Activated B cell treated with CpG ODN at 0.5 μM for 24 hours (primary cell): ENCODE data around the gene HMX3. TPM values are rescaled to one million over a fixed set of nuclear protein-coding genes. Genes with fewer than 3 reads are reported as not detected.

Experiments used
- ATAC-seq: fragments of 200-7000 bp; cut with Tn5 transposase; one replicate; pipeline ENCODE4 v1.10.0; 2021; ENCODE audit warnings: low read depth, mild to moderate bottlenecking, moderate library complexity
- CTCF ChIA-PET: fragments of 350-600 bp; sonication (Branson Sonifier 250); formaldehyde crosslinking; loops from one replicate; lab custom pipeline; 2021; ENCODE audit warnings: antibody characterized with exemption; lab: Charles Lee
- POLR2A ChIA-PET: fragments of 350-600 bp; sonication (Branson Sonifier 250); formaldehyde crosslinking; loops from one replicate; lab custom pipeline; 2021; ENCODE audit warnings: antibody characterized with exemption; lab: Charles Lee
- DNase-seq: peaks from one replicate; pipeline ENCODE4 v3.0.0; 2022
- H3K27ac Mint-ChIP-seq: one replicate; pipeline ENCODE4 v1.8.0; 2020; ENCODE audit warnings: mixed read lengths
- H3K27me3 Mint-ChIP-seq: one replicate; pipeline ENCODE4 v1.8.0; 2021; ENCODE audit warnings: mixed read lengths
- H3K36me3 Mint-ChIP-seq: one replicate; pipeline ENCODE4 v1.8.0; 2021; ENCODE audit warnings: low read depth, mixed read lengths
- H3K4me1 Mint-ChIP-seq: one replicate; pipeline ENCODE4 v1.8.0; 2021; ENCODE audit warnings: mixed read lengths
- H3K4me3 Mint-ChIP-seq: one replicate; pipeline ENCODE4 v1.8.0; 2020; ENCODE audit warnings: mild to moderate bottlenecking, mixed read lengths
- H3K9me3 Mint-ChIP-seq: one replicate; pipeline ENCODE4 v1.8.0; 2020; ENCODE audit warnings: mixed read lengths
- intact Hi-C: fragments of 100-400 bp; cut with micrococcal nuclease; formaldehyde crosslinking; loops from one replicate; pipeline ENCODE4 v1.15.1; 2024
- total RNA-seq: library from RNA; stranded (reverse); gene quantifications from 2 replicates; pipeline ENCODE4 v1.2.3, GENCODE V29; 2022
- TF ChIP-seq, protein P1 (sequence below): fragments of 200-600 bp; IDR thresholded peaks from one replicate; pipeline ENCODE4 v1.8.0; 2022; ENCODE audit warnings: antibody characterized with exemption, mild to moderate bottlenecking

HMX3 gene
- total RNA-seq, 1 donor from 2014 or later, result not detected

DNA sequence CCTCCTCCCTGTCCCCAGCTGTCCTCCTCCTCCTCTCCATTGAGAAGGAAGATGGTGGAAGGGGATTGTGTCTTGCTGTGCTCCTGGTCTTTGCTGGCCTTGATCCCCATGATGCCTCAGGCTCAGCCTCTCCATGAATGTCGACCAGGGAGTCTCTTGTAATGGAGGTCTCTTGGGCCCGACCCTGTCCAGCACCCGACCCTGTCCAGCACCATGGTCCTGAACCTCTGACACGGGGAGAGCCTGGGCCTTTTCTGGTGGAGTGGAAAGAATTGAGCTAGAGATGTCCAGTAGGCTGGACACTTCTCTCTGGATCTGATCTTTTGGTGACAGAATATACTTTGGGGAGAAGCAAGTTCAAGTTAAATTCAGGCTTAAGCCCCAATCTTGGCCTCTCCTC lies 42.3 kb upstream of the HMX3 start:
- no peaks in the 10 kb centered on the region for H3K36me3 Mint-ChIP-seq
- no peak overlapping the region for H3K27ac Mint-ChIP-seq
- peaks cover 2% of the 10 kb centered on the region for H3K4me1 Mint-ChIP-seq
- peaks cover 17% of the 10 kb centered on the region for H3K27me3 Mint-ChIP-seq
- DNase-seq (no peak), ATAC-seq (no peak)
- ChIA-PET CTCF (no interaction called here), POLR2A (no interaction called here)
- no peak overlapping the region for H3K4me3 Mint-ChIP-seq
- TF ChIP-seq, protein P1, sequence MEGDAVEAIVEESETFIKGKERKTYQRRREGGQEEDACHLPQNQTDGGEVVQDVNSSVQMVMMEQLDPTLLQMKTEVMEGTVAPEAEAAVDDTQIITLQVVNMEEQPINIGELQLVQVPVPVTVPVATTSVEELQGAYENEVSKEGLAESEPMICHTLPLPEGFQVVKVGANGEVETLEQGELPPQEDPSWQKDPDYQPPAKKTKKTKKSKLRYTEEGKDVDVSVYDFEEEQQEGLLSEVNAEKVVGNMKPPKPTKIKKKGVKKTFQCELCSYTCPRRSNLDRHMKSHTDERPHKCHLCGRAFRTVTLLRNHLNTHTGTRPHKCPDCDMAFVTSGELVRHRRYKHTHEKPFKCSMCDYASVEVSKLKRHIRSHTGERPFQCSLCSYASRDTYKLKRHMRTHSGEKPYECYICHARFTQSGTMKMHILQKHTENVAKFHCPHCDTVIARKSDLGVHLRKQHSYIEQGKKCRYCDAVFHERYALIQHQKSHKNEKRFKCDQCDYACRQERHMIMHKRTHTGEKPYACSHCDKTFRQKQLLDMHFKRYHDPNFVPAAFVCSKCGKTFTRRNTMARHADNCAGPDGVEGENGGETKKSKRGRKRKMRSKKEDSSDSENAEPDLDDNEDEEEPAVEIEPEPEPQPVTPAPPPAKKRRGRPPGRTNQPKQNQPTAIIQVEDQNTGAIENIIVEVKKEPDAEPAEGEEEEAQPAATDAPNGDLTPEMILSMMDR, result no peak
- no peaks in the 10 kb centered on the region for H3K9me3 Mint-ChIP-seq
- intact Hi-C loops, result no loop called here

DNA sequence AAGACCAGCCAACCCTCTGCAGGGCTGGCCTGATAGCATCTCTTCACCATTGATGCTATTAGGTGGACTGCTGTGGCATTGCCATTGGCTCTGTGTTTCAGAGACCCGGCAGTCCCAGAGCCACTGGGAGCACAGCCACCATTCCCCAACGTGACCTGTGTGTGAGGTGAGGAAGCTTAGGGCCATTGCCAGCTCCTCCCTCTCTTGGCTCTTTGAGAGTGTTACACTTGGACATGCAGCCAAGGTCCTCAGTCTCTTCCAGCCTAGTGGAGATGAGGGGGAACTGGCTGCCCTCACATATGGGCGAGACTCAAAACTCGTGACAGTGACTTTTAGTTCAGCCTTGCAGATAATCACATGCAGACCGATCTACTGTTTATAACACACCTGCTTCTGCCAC lies 39.3 kb upstream of the HMX3 start:
- intact Hi-C loops, result no loop called here
- no peaks in the 10 kb centered on the region for H3K36me3 Mint-ChIP-seq
- no peak overlapping the region for H3K27ac Mint-ChIP-seq
- H3K4me1 Mint-ChIP-seq, result no peaks in the 10 kb centered on the region
- TF ChIP-seq, protein P1, result no peak
- H3K9me3 Mint-ChIP-seq, result no peaks in the 10 kb centered on the region
- CTCF ChIA-PET, result no interaction called here
- ATAC-seq (no peak), DNase-seq (no peak)
- peaks cover 17% of the 10 kb centered on the region for H3K27me3 Mint-ChIP-seq
- H3K4me3 Mint-ChIP-seq, result no peak overlapping the region
- POLR2A ChIA-PET, result no interaction called here

DNA sequence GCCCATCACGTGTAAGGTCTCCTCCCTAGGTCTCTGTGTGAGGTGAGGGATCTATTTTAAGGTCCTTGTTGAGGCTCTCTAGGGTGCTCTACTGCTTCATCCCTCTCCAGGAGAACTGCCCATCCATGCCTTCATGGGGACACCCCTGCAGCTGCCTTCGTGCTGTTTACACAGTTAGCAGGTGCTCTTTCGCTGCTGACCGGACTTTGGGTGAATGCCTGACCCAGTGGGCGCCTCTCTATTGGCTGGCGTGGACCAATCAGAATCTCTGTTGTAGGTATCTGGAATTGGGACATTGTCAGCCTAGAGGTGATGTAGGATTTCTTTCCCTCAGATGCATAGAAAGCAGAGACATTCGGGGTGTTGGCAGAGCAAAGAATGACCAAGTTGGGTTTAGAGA lies 38.7 kb upstream of the HMX3 start:
- TF ChIP-seq, protein P1, result no peak
- Mint-ChIP-seq H3K27ac (no peak overlapping the region), H3K9me3 (no peaks in the 10 kb centered on the region), H3K27me3 (peaks cover 17% of the 10 kb centered on the region), H3K4me3 (no peak overlapping the region), H3K4me1 (no peaks in the 10 kb centered on the region), H3K36me3 (no peaks in the 10 kb centered on the region)
- DNase-seq (no peak), ATAC-seq (no peak)
- ChIA-PET CTCF (no interaction called here), POLR2A (no interaction called here)
- intact Hi-C loops, result no loop called here

DNA sequence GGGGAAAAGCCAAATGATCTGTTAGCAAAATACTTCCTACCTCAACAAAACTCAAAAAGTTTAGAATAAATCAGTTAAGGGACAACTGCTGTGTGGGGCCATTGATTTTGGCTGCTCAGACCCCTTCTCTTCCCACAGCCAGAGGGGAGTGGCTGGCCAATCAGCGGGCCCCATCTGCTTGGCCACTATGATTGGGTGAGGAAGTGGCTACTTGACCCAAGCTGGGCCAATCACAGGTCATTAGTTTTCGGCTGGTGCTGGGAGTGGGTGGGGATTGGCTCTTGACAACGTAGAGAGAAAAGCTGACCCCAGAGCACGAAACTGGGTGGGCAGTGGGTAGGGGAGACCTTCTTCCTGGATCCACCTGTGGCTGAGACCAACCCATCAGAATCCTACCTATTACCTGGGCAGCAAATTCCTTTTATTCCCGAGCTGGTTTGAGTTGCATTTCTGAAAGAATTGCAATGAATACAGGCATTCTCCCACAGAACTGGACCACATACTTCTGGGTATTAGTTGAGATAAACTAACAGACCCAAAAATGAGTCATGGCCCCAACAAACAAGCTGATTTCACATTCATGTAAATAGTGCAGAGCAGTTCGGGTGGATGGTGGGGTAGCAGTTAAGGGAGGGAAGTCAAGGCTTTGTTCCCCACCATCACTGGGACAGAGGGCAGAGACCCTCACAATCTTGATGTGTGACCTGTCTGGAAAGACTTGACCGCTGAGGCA lies 35.6 kb upstream of the HMX3 start:
- Mint-ChIP-seq H3K27ac (no peak overlapping the region), H3K4me3 (no peak overlapping the region), H3K9me3 (no peaks in the 10 kb centered on the region), H3K4me1 (no peaks in the 10 kb centered on the region), H3K27me3 (peaks cover 5% of the 10 kb centered on the region), H3K36me3 (no peaks in the 10 kb centered on the region)
- no peak for ATAC-seq
- intact Hi-C loops, result no loop called here
- POLR2A ChIA-PET, result no interaction called here
- DNase-seq, result no peak
- TF ChIP-seq, protein P1, result no peak
- CTCF ChIA-PET, result no interaction called here

DNA sequence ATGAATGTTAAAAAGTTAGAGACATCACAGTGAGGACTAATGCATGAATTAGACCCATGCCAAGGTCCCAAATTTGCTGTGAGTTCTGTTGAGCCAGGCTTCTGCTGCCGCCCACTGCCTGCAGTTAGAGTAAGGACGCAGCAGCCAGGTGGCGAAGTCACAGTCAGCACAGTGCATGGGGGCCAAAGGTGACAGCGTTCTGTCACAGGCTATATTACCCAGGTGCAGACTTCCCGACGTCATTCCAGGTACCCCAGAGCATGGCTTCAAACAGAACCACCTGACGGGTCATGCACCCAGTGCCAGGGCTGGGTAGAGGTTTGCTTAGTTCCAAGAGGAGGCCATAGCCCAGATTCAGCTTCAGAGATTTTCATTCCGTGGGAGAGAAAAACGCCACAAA lies 33.9 kb upstream of the HMX3 start:
- ATAC-seq, result no peak
- H3K36me3 Mint-ChIP-seq, result no peaks in the 10 kb centered on the region

More for the DNA sequence above, 33.9 kb upstream of the HMX3 start:
- Mint-ChIP-seq H3K4me1 (no peaks in the 10 kb centered on the region), H3K27ac (no peak overlapping the region), H3K4me3 (no peak overlapping the region), H3K9me3 (no peaks in the 10 kb centered on the region), H3K27me3 (peaks cover 8% of the 10 kb centered on the region)
- POLR2A ChIA-PET, result no interaction called here
- no peak for DNase-seq
- CTCF ChIA-PET, result no interaction called here
- TF ChIP-seq, protein P1, result no peak
- intact Hi-C loops, result no loop called here
